GM08714 (cell line): ENCODE measurements around the gene F8.

Source experiments
- H3K4me3 ChIP-seq: fragments of 200-500 bp; sonication (Bioruptor generic); 2 replicates; pipeline ENCODE4 v1.5.1; 2014; ENCODE audit warnings: mild to moderate bottlenecking, low read length, inconsistent platforms
- ZNF274 ChIP-seq: IDR thresholded peaks from 2 replicates; pipeline ENCODE4 v1.6.1; 2012; ENCODE audit warnings: mild to moderate bottlenecking, low read depth, low read length

F8 gene

GRCh38 chrX:154809939-154810665 is 212.4 kb downstream of the F8 start:
- no peak for TF ChIP-seq ZNF274
- no peak overlapping the region for H3K4me3 ChIP-seq

- H3K4me3 ChIP-seq, result no peak overlapping the region
- TF ChIP-seq ZNF274, result no peak
Observed at GRCh38 chrX:154806837-154807501, 215.6 kb downstream of the F8 start.

- no peak for TF ChIP-seq ZNF274
- H3K4me3 ChIP-seq, result peak overlapping the region; percentile 33; the same call in 1 of the 2 replicates
Observed at GRCh38 chrX:154805696-154806091, 216.8 kb downstream of the F8 start.

- no peak for TF ChIP-seq ZNF274
- H3K4me3 ChIP-seq, result peak within 1 kb of the TSS; percentile 69
Observed at GRCh38 chrX:154804957-154805695, 217.4 kb downstream of the F8 start, which contains the start of gene MPP1. TSS of gene MPP1 (minus strand) at chrX:154805485. CDS start at chrX:154805373, 112 bp downstream.

- no peak for TF ChIP-seq ZNF274
- H3K4me3 ChIP-seq, result peak overlapping the region; percentile 69
Observed at GRCh38 chrX:154804261-154804956, 218.1 kb downstream of the F8 start.

- no peak for TF ChIP-seq ZNF274
- no peak overlapping the region for H3K4me3 ChIP-seq
Observed at GRCh38 chrX:154802947-154803346, 219.6 kb downstream of the F8 start.

GRCh38 chrX:154800478-154801210 is 221.9 kb downstream of the F8 start:
- no peak overlapping the region for H3K4me3 ChIP-seq
- TF ChIP-seq ZNF274, result no peak

- peak overlapping the region; percentile 4; the same call in 1 of the 2 replicates for H3K4me3 ChIP-seq
- TF ChIP-seq ZNF274, result no peak
Observed at GRCh38 chrX:154799556-154800348, 222.8 kb downstream of the F8 start.

- no peak for TF ChIP-seq ZNF274
- H3K4me3 ChIP-seq, result no peak overlapping the region; the same call in 1 of the 2 replicates
Observed at GRCh38 chrX:154797006-154797405, 225.5 kb downstream of the F8 start.

GRCh38 chrX:154795016-154795415 is 227.5 kb downstream of the F8 start:
- H3K4me3 ChIP-seq, result no peak overlapping the region
- TF ChIP-seq ZNF274, result no peak

GRCh38 chrX:154793084-154793795 is 229.3 kb downstream of the F8 start:
- no peak overlapping the region for H3K4me3 ChIP-seq
- TF ChIP-seq ZNF274, result no peak

GRCh38 chrX:154791939-154792338 is 230.6 kb downstream of the F8 start:
- no peak for TF ChIP-seq ZNF274
- H3K4me3 ChIP-seq, result no peak overlapping the region

- H3K4me3 ChIP-seq, result no peak overlapping the region
- TF ChIP-seq ZNF274, result no peak
Observed at GRCh38 chrX:154791467-154791866, 231.1 kb downstream of the F8 start.
